AG04450 (cell line): ENCODE data around the gene MIEN1. TPM values are rescaled to one million over a fixed set of nuclear protein-coding genes. Genes with fewer than 3 reads are reported as not detected.

Source experiments
- CTCF ChIA-PET: fragments of 300-600, 350-600 bp; formaldehyde crosslinking; extraction: SDS; loops from one replicate; lab custom pipeline; 2022; ENCODE audit warnings: antibody characterized with exemption, inconsistent platforms; lab: Charles Lee
- POLR2A ChIA-PET: fragments of 350-600 bp; formaldehyde crosslinking; extraction: SDS; loops from one replicate; lab custom pipeline; 2021; ENCODE audit warnings: antibody characterized with exemption, inconsistent platforms; lab: Yijun Ruan, JAX
- DNase-seq: peaks from one replicate; pipeline ENCODE4 v3.0.0-alpha.2; 2011; ENCODE audit warnings: low read depth, low spot score
- H3K27ac ChIP-seq: one replicate; pipeline ENCODE4 v1.5.1; 2012; ENCODE audit warnings: low read depth, low read length, control low read depth
- H3K27me3 ChIP-seq: one replicate; pipeline ENCODE4 v1.6.0; 2012; ENCODE audit warnings: low read length; ENCODE audit not compliant: control insufficient read depth, insufficient read depth
- H3K4me3 ChIP-seq: 2 replicates; pipeline ENCODE4 v1.5.1; 2011; ENCODE audit warnings: mild to moderate bottlenecking, low read depth, low read length, control low read depth
- H3K9me3 ChIP-seq: 2 replicates; pipeline ENCODE4 v1.5.1; 2012; ENCODE audit warnings: low read length; ENCODE audit not compliant: control insufficient read depth, insufficient read depth
- polyA plus RNA-seq: library from polyadenylated mRNA; depleted of rRNA; stranded (reverse); fragments of >200 nt; gene quantifications from 2 replicates; pipeline ENCODE4 v1.2.3, GENCODE V29; 2011
- TF ChIP-seq, protein P1 (sequence below): IDR thresholded peaks from 2 replicates; pipeline ENCODE4 v1.5.1; 2011; ENCODE audit warnings: low read depth, low read length, control low read depth, inconsistent platforms

The MIEN1 gene
- polyA plus RNA-seq, 1 experiment, result 31.9 TPM

DNA sequence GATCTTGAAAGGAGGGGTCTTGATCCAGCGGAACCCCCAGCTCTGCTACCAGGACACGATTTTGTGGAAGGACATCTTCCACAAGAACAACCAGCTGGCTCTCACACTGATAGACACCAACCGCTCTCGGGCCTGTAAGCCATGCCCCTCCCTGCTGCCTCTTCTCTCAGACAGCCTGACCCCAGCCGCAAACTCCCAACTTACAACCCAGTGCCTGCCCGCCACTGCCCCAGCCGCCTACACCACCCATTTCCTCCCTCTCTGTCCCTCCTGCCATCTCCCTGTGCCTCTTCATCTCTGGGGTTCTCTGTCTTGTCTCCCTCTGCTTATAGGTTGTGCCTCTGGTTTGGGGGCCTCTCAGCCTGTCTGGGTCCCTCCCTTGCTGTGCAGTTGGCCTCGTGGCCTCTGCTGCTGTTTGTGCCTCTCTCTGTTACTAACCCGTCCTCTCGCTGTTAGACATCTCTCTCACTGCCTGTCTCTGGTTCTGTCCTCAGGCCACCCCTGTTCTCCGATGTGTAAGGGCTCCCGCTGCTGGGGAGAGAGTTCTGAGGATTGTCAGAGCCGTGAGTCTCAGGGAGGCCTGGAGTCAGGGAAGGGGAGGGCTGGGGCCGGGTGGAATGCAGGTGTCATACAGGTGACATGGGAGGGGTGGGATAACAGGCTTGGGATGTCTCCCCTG lies 20.9 kb downstream of the MIEN1 start:
- DNase-seq, result no peak
- ChIA-PET POLR2A (no interaction called here), CTCF (interaction anchor here (1.4 kb wide), 1 partner anchor 88 kb away, joined by 3 read pairs; no protein-coding TSS in a partner anchor)
- no peak overlapping the region for H3K27ac ChIP-seq
- TF ChIP-seq, protein P1, sequence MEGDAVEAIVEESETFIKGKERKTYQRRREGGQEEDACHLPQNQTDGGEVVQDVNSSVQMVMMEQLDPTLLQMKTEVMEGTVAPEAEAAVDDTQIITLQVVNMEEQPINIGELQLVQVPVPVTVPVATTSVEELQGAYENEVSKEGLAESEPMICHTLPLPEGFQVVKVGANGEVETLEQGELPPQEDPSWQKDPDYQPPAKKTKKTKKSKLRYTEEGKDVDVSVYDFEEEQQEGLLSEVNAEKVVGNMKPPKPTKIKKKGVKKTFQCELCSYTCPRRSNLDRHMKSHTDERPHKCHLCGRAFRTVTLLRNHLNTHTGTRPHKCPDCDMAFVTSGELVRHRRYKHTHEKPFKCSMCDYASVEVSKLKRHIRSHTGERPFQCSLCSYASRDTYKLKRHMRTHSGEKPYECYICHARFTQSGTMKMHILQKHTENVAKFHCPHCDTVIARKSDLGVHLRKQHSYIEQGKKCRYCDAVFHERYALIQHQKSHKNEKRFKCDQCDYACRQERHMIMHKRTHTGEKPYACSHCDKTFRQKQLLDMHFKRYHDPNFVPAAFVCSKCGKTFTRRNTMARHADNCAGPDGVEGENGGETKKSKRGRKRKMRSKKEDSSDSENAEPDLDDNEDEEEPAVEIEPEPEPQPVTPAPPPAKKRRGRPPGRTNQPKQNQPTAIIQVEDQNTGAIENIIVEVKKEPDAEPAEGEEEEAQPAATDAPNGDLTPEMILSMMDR, result no peak
- H3K27me3 ChIP-seq, result no peaks in the 10 kb centered on the region
- H3K9me3 ChIP-seq, result no peaks in the 10 kb centered on the region
- H3K4me3 ChIP-seq, result no peak overlapping the region

DNA sequence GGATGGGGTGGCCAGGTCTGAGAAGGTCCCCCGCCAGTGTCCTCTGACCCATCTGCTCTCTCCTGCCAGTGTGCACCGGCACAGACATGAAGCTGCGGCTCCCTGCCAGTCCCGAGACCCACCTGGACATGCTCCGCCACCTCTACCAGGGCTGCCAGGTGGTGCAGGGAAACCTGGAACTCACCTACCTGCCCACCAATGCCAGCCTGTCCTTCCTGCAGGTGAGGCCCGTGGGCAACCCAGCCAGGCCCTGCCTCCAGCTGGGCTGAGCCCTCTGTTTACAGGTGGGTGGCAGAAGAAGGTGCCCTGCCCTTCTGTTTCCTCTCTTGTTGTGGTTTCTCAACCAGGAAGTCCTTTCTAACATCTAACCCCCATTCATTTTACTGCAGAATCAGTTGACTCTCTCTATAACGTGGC lies 23.4 kb downstream of the MIEN1 start:
- Histone ChIP-seq H3K4me3 (no peak overlapping the region), H3K27ac (no peak overlapping the region), H3K27me3 (no peaks in the 10 kb centered on the region), H3K9me3 (no peaks in the 10 kb centered on the region)
- POLR2A ChIA-PET, result interaction anchor here (0.7 kb wide), 1 partner anchor 23 kb away, joined by 4 read pairs; the partner anchor contains the start of gene MIEN1
- DNase-seq, result no peak
- CTCF ChIA-PET, result no interaction called here
- TF ChIP-seq, protein P1, result no peak

DNA sequence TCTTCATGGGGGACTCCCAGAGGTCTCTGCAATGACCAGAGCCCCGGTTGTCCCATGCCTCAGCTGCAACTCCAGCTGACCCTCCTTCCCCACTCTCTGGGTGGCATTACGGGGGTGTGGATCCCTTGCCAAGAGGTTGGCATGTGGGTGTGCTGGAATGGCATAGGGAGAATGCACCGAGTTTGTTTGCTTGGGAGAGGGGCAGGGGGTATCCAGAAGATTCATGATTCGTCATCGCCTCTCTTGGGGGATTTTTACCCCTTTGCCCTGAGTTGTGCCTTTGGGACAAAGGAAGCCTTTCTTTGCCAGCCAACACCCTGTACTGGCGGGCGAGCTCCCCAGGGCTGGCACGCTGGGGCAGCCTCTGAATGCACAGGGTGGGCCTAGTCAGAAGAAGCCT lies 23.9 kb downstream of the MIEN1 start:
- no peaks in the 10 kb centered on the region for H3K27me3 ChIP-seq
- no peaks in the 10 kb centered on the region for H3K9me3 ChIP-seq
- TF ChIP-seq, protein P1, result no peak
- H3K27ac ChIP-seq, result no peak overlapping the region
- ChIA-PET CTCF (no interaction called here), POLR2A (no interaction called here)
- no peak for DNase-seq
- no peak overlapping the region for H3K4me3 ChIP-seq

DNA sequence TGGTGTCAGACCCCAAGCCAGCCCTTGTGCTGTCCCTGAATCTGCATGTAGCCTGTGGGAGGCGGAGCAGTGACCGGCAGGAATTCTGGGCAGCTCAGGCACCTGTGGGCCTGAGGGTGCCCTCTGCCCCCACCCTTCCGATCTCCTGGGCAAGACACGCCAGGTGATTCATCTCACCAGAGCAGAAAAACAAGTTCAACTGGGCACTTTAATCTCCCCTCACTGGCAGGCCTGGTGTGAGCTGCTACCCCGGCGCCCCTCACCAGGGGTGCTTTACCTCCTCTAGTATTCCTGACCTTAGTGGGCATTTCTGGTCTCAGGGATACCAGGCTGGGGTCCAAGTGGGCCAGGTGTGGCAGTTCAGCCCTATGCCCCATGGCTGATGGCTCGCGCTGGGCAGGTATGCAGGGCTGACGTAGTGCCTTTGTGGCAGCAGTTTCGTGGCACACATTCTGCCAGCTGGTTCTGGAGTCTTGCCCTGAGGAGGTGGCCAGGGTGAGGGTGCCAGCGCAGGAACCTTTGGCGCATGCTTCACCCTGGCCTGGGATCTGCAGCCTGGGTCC lies 24.5 kb downstream of the MIEN1 start:
- POLR2A ChIA-PET, result no interaction called here
- CTCF ChIA-PET, result interaction anchor here (0.9 kb wide), 1 partner anchor 13 kb away, joined by 3 read pairs; no protein-coding TSS in a partner anchor
- TF ChIP-seq, protein P1, result no peak
- H3K27ac ChIP-seq, result no peak overlapping the region
- H3K4me3 ChIP-seq, result no peak overlapping the region
- DNase-seq, result no peak
- H3K9me3 ChIP-seq, result no peaks in the 10 kb centered on the region
- no peaks in the 10 kb centered on the region for H3K27me3 ChIP-seq

DNA sequence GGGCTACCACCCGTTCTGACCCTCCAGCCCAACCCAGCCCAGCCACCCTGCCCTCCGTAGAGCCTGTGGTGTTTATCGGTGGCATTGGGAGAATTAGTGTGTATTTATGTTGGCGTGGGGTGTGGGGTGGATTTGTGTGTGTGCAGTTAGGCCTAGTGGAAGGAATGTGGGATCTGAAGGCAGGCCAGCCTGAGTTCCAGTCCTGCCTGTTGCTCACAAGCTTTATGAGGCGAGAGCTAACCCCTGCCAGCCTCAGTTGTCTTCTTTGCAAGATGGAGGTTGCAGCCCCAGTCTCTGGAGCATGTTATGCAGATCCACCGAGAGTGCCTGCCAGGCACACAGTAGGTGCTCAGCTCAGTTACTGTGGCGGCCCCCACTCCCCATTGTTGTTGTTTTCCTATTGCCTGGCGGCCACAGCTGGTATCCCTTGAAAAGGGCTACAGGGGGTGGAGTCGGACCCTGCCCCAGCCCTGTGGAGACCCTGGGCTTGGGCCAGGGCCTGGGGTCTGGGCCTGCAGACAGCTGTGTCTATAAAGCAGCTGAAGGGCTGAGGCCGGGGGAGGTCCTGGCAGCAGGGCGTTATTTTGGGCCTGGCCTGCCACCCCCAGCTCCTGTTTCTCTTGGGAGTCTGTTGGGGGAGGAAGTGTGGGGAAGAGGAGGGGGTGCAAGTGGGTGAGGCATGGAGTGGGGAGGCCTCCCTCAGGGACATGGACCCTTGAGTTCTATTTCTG lies 25.3 kb downstream of the MIEN1 start:
- Histone ChIP-seq H3K4me3 (no peak overlapping the region), H3K9me3 (no peaks in the 10 kb centered on the region), H3K27me3 (no peaks in the 10 kb centered on the region), H3K27ac (no peak overlapping the region)
- no peak for DNase-seq
- TF ChIP-seq, protein P1, result peak; percentile 56
- ChIA-PET CTCF (interaction anchor here (0.6 to 2.7 kb wide), 3 partner anchors 13 to 25 kb away, joined by 3 to 20 read pairs (median 3); partner anchors contain the start of gene MIEN1), POLR2A (no interaction called here)
